Hepatocyte (in vitro differentiated cells): ENCODE measurements around the gene SPATA45.

ENCODE experiments used
- CTCF ChIP-seq: fragments of 200-600 bp; sonication (generic); IDR thresholded peaks from 2 replicates; pipeline ENCODE4 v1.5.1; 2016; ENCODE audit warnings: antibody characterized with exemption, mild to moderate bottlenecking; ENCODE audit not compliant: poor library complexity
- EZH2 ChIP-seq: fragments of 200-600 bp; sonication (generic); IDR thresholded peaks from 2 replicates; pipeline ENCODE4 v1.6.1; 2016; ENCODE audit warnings: antibody characterized with exemption, mild to moderate bottlenecking, borderline replicate concordance

DNA sequence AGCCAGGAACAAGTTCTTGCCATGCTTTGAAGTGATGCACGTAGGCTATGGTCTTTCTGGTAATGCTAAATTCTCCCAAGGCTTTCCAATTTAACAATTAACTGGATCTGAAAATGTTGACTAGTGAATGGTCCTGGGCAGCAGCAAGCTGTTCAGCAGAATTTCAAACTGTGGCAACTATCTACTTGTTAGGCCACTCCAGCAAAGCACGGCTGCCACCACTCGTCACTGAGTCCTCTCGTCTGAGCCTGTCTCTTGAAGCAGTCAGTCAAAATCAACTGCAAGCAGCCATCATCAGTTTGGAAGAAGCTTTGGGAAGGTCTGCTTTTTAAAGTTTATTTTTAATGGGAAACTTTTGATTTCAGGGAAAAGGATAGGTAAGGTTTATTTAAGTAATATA, 16.8 kb upstream of the SPATA45 start:
- no peak for TF ChIP-seq EZH2
- TF ChIP-seq CTCF = no peak
